NCI-H2029 treated with DMSO at 0.1 percent for 48 hours (cell line): ENCODE data around the gene H1-8.

Experiments used
- DNase-seq: peaks from one replicate; lab custom pipeline; 2025; lab: John Stamatoyannopoulos, UW

Gene H1-8

DNA sequence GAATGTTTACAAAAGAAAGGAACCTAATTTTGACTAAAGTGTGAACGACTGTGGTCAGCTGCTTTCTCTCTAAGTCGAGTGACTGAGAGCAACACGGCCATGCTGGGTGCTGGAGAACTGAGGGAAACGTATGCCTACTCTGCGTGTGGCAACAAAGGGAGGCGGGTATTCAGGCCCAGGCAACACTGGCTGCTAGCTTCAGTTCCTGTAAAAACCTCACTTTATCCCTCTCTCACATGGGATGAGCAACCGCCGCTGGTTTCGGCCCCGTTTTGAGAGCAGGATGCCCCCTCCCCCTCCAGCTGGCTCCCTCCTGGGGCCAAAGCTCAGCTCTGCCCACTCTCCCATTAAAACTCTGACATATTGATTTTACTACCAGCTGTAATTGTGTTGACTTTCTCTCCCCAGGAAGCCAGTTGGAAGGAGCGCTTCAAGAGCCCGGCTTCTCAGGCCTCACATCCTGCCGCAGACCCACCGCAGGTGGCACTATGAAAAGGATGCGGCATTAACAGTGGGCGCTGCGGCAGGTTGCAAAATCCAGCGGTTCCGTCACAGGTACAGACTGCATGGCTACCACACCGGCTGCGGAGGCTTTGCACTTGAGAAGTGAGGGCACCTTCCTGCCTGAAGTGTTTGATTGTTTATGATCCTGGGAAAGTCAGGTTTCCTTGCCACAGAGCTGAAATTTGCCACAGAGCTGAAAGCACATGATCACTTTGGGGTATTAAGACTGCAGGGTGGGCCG is 50.8 kb downstream of the H1-8 start:
- peak; percentile 45 for DNase-seq

DNA sequence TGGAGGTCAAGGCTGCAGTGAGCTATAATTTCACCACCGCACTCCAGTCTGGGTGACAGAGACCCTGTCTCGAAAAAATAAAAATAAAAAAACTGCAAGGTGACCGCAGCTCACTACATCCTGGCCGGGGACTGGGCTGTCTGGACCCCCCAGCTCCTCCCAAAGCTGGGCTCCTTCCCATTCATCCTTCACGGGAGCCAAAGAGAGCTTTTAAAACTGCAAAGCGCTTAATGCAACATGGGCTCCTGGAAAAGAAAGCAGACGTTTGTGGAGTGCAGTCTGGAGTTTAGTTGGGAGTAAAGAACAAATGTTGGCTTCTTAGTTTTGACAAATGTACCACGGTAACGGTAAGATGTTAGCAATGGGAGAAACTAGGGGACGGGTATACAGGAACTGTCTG is 51.4 kb downstream of the H1-8 start:
- DNase-seq, result no peak

- DNase-seq, result no peak
Measured at GRCh38 chr3:129594907-129595390, 52.0 kb downstream of the H1-8 start.

GRCh38 chr3:129595544-129596193 is 52.7 kb downstream of the H1-8 start:
- no peak for DNase-seq

DNA sequence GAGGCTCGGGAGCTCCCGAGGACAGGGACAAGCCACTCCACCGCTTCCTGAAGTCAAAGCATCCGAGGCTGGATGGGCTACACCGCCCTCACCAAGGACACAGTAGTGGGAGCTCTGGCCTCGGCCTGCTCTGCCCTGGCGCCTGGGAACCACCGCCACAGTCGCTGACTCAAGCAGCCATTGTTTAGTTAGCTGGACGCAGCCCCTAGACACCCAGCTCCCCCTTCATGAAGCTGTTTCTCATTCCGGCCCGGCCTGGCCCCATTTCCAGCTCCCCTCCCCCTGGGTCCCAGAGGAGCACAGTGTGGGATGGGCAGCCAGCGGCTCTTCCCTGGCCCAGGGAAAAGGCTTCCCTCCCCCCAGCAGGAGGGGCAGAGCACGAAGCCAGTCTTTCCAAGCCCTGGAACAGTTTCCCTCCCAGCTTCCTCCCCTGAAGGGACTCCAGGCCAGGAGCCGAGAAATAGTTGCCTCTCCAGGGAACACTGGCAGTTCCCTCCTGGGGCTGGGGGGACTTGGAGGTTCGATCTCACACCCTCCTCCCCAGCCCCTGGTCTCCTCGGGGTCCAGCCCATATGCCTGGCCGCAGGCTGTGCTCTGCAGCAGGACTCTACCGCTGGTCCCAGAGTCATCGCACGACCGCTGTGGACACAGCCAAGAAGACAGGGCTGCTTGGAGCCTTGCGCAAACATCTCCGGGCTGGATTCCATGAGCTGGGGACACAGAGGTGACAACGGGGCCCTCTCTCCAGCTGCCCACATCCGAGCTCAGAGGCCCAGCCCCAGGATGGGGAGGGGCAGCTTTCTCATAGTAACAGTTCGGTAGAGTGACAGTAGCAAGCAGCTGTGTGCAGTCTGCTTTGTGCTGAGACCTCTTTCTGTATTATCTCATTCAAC is 53.5 kb downstream of the H1-8 start:
- no peak for DNase-seq

DNA sequence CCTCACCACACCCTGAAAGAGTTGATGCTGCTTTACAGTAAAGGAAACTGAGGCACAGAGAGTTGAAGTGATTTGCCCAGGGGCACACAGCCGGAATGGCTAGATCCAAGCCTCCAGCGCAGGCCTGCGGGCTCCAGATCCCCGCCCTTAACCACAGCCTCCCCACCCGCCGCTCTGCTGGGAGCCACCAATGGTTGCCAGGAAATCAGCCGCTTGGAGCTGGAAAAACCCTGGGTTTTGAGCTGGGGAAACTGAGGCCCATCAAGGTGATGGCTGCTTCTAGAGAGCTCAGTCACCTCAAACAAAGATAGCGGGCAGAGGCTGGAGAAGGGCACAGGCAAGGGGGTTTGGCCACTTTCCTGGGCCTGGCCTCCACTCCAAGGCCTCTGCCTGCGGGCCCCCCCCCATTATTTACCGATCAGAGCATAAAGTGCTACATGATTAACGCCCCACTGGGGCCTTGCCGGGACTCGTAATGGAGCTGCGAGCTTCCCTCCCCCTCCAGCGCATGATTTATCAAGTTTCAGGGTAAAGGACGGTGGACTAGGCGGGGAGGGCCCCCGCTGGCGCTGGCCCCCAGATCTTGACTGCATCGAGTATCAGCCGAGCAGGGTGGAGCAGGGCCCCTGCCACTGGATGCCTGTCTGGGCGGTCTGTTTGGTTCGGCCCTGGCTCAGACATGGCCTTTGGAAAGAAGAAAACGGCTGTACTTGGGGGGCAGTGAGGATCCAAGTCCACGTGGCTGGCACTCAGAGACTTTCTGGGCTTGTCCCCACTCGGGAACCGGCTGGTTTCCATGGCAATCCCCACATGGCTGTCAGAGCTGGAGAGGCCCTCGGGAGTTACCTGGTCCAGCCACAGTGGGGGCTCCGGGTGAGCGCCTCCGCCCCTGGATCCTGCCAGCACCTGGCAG is 54.4 kb downstream of the H1-8 start:
- no peak for DNase-seq

DNA sequence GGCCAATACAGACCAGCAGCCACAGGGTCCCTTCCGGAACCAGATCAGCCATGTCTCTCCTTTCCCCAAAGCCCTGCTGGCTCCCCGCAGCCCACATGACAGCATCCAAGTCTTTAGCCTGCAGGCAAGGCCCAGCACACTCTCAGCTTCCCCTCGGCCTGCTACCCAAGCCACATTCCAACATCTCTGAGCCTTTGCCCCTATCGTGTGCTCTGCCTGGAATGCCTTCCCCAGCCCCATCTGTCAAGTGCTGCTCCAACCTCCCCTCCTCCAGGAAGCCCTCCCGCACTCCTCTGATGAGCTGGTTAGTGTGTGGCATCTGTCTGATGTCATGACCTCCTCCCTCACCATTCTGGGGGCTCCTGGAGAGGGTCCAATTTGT is 55.0 kb downstream of the H1-8 start:
- DNase-seq, result no peak

DNA sequence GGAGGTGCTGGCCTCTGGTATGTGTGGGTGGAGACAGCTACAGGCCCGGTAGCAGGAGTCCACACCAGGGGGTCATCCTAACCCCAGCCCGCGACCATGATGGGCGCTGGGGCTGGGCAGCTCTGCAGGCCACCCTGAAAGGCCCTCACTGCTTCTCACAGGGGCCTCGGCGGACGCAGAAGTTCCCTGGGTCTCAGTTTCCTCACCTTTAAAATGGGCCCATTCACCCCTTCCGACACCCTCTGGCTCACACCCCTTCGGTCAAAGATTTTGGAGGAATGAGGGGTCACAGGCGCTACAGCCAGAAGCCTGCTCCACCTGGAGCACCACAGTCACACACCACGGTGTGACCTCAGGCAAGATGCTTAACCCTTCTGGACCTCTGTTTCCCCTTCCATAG is 55.5 kb downstream of the H1-8 start:
- no peak for DNase-seq

DNA sequence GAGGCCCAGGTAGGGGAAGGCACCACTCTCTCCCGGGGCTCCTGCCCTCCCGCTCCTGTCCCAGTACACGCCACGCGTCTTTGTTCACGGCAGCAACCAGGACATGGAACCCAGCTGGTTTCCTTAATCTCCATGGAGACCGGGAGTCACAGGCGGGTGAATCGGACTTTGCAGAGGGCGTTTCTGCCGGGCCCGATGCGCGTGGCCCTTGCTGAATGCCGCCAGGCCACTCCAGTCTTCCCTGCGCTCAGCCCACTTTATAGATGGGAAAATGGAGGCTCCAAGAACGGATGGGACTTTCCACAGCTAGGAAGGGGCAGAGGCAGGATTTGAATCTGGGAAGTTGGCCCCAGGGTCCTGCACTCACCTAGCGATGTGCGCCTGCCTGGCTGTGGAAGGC is 56.1 kb downstream of the H1-8 start:
- no peak for DNase-seq

DNA sequence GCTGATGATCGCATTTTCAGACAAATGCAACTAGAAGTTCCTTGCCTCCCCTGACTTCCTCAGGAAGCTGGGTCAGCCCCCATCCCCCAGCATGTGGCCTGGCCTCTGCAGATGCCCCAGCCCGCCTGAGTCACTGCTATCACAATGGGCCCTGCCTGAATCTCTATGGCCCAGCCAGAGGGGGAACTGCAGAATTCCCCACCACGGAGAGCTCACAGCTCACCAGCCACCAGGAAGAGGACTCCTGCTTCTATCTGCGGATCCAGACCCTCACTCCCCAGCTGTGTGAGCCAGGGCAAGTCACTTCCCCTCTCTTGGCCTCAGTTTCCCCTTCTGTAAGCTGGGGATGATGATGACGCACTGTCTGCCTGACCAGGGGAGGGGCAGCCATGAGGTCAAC is 56.6 kb downstream of the H1-8 start:
- DNase-seq, result no peak

- DNase-seq, result no peak
Measured at GRCh38 chr3:129600348-129600747, 57.4 kb downstream of the H1-8 start.
